HEK293 (cell line): ENCODE measurements around the gene KDM6A.

Source experiments
- CTCF ChIA-PET: fragments of 350-600 bp; formaldehyde crosslinking; extraction: SDS; loops from one replicate; lab custom pipeline; 2021; ENCODE audit warnings: antibody characterized with exemption; lab: Yijun Ruan, JAX
- POLR2A ChIA-PET: fragments of 300-600 bp; formaldehyde crosslinking; extraction: SDS; loops from one replicate; lab custom pipeline; 2020; ENCODE audit warnings: antibody characterized with exemption, inconsistent platforms; lab: Yijun Ruan, JAX
- H3K27ac ChIP-seq: fragments of 200-500 bp; sonication (Bioruptor generic); 2 replicates; pipeline ENCODE4 v1.5.1; 2014; ENCODE audit warnings: low read depth, low read length, control low read depth, inconsistent platforms; ENCODE audit errors: extremely low read depth
- H3K36me3 ChIP-seq, 2 experiments: fragments of 200-500 bp in 1 of 2; sonication (Bioruptor generic) in 1 of 2; 1 replicate in 1 of 2; 2 replicates in 1 of 2; pipeline ENCODE4 v1.5.1; 2014 to 2017; ENCODE audit warnings: inconsistent platforms in 2 of 2, low read length in 2 of 2; ENCODE audit not compliant: control insufficient read depth in 2 of 2, insufficient read depth in 1 of 2
- H3K4me1 ChIP-seq: fragments of 200-500 bp; sonication (Bioruptor generic); 2 replicates; pipeline ENCODE4 v1.5.1; 2014; ENCODE audit warnings: mild to moderate bottlenecking, low read length, inconsistent platforms; ENCODE audit not compliant: control insufficient read depth, insufficient read depth
- H3K4me3 ChIP-seq: 2 replicates; pipeline ENCODE4 v1.5.1; 2011; ENCODE audit warnings: low read depth, mild to moderate bottlenecking, control low read depth, low read length, moderate library complexity
- H3K9me3 ChIP-seq: fragments of 200-500 bp; sonication (Bioruptor generic); 2 replicates; pipeline ENCODE4 v1.5.1; 2014; ENCODE audit warnings: low read depth, low read length, inconsistent platforms; ENCODE audit not compliant: control insufficient read depth, insufficient read depth
- IKZF3 ChIP-seq: fragments of 450-650 bp; IDR thresholded peaks from 2 replicates; pipeline ENCODE4 v1.5.0; 2018; ENCODE audit warnings: missing biosample characterization, mild to moderate bottlenecking, missing genetic modification characterization, moderate library complexity
- KLF8 ChIP-seq: fragments of 450-650 bp; formaldehyde crosslinking; IDR thresholded peaks from 2 replicates; pipeline ENCODE4 v1.5.1; 2016; ENCODE audit warnings: missing biosample characterization, missing genetic modification characterization
- MEIS1 ChIP-seq: sonication (generic); formaldehyde crosslinking; IDR thresholded peaks from 2 replicates; pipeline ENCODE4 v1.8.1; 2022; ENCODE audit warnings: missing genetic modification reagents, mild to moderate bottlenecking, borderline replicate concordance
- REPIN1 ChIP-seq: fragments of 450-650 bp; formaldehyde crosslinking; IDR thresholded peaks from 2 replicates; pipeline ENCODE4 v1.5.1; 2017; ENCODE audit warnings: missing biosample characterization, missing genetic modification characterization, low read depth
- ZBTB7A ChIP-seq: fragments of 450-650 bp; formaldehyde crosslinking; IDR thresholded peaks from 2 replicates; pipeline ENCODE4 v1.5.1; 2016; ENCODE audit warnings: low read depth, missing biosample characterization, missing genetic modification characterization
- ZNF146 ChIP-seq: fragments of 450-650 bp; formaldehyde crosslinking; IDR thresholded peaks from 2 replicates; pipeline ENCODE4 v1.5.1; 2016; ENCODE audit warnings: missing biosample characterization, missing genetic modification characterization
- ZNF23 ChIP-seq: fragments of 450-650 bp; formaldehyde crosslinking; IDR thresholded peaks from 2 replicates; pipeline ENCODE4 v1.5.1; 2016; ENCODE audit warnings: missing biosample characterization, missing genetic modification characterization, borderline replicate concordance
- ZNF24 ChIP-seq: fragments of 450-650 bp; formaldehyde crosslinking; IDR thresholded peaks from 2 replicates; pipeline ENCODE4 v1.5.1; 2016; ENCODE audit warnings: missing biosample characterization, missing genetic modification characterization
- ZNF274 ChIP-seq, 2 experiments: fragments of 200-500 bp in 1 of 2; fragments of 450-650 bp in 1 of 2; sonication (Bioruptor generic) in 1 of 2; formaldehyde crosslinking in 1 of 2; IDR thresholded peaks; 2 replicates each; pipeline versions ENCODE4 v1.5.1 to v1.6.1; 2014 to 2016; ENCODE audit warnings: borderline replicate concordance in 1 of 2, inconsistent platforms in 1 of 2, low read length in 1 of 2, missing biosample characterization in 1 of 2, missing genetic modification characterization in 1 of 2
- ZNF311 ChIP-seq: fragments of 450-650 bp; formaldehyde crosslinking; IDR thresholded peaks from 2 replicates; pipeline ENCODE4 v1.5.1; 2017; ENCODE audit warnings: missing biosample characterization, missing genetic modification characterization, borderline replicate concordance
- ZNF366 ChIP-seq: fragments of 450-650 bp; formaldehyde crosslinking; conservative IDR thresholded peaks from 2 replicates; pipeline ENCODE4 v1.5.1; 2016; ENCODE audit warnings: missing biosample characterization, missing genetic modification characterization
- ZNF394 ChIP-seq: fragments of 450-650 bp; formaldehyde crosslinking; IDR thresholded peaks from 2 replicates; pipeline ENCODE4 v1.5.1; 2016; ENCODE audit warnings: missing biosample characterization, missing genetic modification characterization, mild to moderate bottlenecking, moderate library complexity, borderline replicate concordance
- ZNF426 ChIP-seq: fragments of 450-650 bp; formaldehyde crosslinking; IDR thresholded peaks from 2 replicates; pipeline ENCODE4 v1.5.1; 2017; ENCODE audit warnings: missing biosample characterization, missing genetic modification characterization, mild to moderate bottlenecking, inconsistent platforms, moderate library complexity
- ZNF558 ChIP-seq: fragments of 450-650 bp; formaldehyde crosslinking; IDR thresholded peaks from 2 replicates; pipeline ENCODE4 v1.5.1; 2016; ENCODE audit warnings: missing biosample characterization, missing genetic modification characterization
- ZNF707 ChIP-seq: fragments of 450-650 bp; formaldehyde crosslinking; IDR thresholded peaks from 2 replicates; pipeline ENCODE4 v1.5.1; 2016; ENCODE audit warnings: missing biosample characterization, missing genetic modification characterization
- ZNF768 ChIP-seq: fragments of 450-650 bp; formaldehyde crosslinking; IDR thresholded peaks from 2 replicates; pipeline ENCODE4 v1.5.1; 2018; ENCODE audit warnings: missing biosample characterization, mild to moderate bottlenecking, missing genetic modification characterization
- ZSCAN4 ChIP-seq: fragments of 450-650 bp; formaldehyde crosslinking; IDR thresholded peaks from 2 replicates; pipeline ENCODE4 v1.5.1; 2017; ENCODE audit warnings: missing biosample characterization, missing genetic modification characterization
- TF ChIP-seq, protein P1 (sequence below): fragments of 450-650 bp; formaldehyde crosslinking; IDR thresholded peaks from 2 replicates; pipeline ENCODE4 v1.5.1; 2016; ENCODE audit warnings: missing biosample characterization, missing genetic modification characterization
- TF ChIP-seq, protein P2 (sequence below): fragments of 450-650 bp; formaldehyde crosslinking; conservative IDR thresholded peaks from 2 replicates; pipeline ENCODE4 v1.5.1; 2016; ENCODE audit warnings: low read depth, missing biosample characterization, missing genetic modification characterization
- TF ChIP-seq, protein P3 (sequence below): fragments of 450-650 bp; formaldehyde crosslinking; IDR thresholded peaks from 2 replicates; pipeline ENCODE4 v1.5.1; 2016; ENCODE audit warnings: missing biosample characterization, missing genetic modification characterization
- TF ChIP-seq, protein P4 (sequence below): fragments of 450-650 bp; formaldehyde crosslinking; IDR thresholded peaks from 2 replicates; pipeline ENCODE4 v1.5.1; 2016; ENCODE audit warnings: missing biosample characterization, missing genetic modification characterization, borderline replicate concordance

The KDM6A gene

DNA sequence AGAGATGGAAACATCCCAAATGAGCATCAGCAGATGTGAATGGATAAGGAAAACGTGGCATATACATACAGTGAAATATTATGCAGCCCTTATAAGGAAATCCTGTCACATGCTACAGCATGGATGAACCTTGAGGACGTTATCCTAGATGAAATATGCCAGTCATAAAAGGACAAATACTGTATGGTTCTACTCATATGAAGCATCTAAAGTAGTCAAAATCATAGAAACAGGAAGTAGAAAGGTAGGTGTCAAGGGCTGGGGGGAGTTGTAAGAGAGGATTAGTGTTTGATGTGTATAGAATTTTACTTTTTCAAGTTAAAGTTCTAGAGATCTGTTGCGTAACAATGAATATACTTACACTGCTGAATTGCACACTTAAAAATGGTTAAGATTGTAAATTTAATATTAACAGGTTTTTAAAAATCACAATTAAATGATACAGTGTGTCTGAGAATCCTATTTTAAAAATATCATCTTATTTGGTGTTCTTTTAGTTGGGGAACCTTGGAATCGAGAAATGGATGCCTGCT lies 58.5 kb downstream of the KDM6A start:
- no peak overlapping the region for H3K4me3 ChIP-seq
- H3K36me3 ChIP-seq, result no peaks in the 10 kb centered on the region; a peak in 1 of 3 replicates
- TF ChIP-seq ZNF707 (tag by site-specific recombination) (no peak), ZSCAN4 (tag by site-specific recombination) (no peak), ZNF146 (tag by site-specific recombination) (peak; percentile 34; the same call in 1 of the 2 replicates), ZNF426 (tag by site-specific recombination) (no peak)
- TF ChIP-seq, protein P1, sequence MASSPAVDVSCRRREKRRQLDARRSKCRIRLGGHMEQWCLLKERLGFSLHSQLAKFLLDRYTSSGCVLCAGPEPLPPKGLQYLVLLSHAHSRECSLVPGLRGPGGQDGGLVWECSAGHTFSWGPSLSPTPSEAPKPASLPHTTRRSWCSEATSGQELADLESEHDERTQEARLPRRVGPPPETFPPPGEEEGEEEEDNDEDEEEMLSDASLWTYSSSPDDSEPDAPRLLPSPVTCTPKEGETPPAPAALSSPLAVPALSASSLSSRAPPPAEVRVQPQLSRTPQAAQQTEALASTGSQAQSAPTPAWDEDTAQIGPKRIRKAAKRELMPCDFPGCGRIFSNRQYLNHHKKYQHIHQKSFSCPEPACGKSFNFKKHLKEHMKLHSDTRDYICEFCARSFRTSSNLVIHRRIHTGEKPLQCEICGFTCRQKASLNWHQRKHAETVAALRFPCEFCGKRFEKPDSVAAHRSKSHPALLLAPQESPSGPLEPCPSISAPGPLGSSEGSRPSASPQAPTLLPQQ (tag by site-specific recombination), result no peak
- TF ChIP-seq, protein P2, sequence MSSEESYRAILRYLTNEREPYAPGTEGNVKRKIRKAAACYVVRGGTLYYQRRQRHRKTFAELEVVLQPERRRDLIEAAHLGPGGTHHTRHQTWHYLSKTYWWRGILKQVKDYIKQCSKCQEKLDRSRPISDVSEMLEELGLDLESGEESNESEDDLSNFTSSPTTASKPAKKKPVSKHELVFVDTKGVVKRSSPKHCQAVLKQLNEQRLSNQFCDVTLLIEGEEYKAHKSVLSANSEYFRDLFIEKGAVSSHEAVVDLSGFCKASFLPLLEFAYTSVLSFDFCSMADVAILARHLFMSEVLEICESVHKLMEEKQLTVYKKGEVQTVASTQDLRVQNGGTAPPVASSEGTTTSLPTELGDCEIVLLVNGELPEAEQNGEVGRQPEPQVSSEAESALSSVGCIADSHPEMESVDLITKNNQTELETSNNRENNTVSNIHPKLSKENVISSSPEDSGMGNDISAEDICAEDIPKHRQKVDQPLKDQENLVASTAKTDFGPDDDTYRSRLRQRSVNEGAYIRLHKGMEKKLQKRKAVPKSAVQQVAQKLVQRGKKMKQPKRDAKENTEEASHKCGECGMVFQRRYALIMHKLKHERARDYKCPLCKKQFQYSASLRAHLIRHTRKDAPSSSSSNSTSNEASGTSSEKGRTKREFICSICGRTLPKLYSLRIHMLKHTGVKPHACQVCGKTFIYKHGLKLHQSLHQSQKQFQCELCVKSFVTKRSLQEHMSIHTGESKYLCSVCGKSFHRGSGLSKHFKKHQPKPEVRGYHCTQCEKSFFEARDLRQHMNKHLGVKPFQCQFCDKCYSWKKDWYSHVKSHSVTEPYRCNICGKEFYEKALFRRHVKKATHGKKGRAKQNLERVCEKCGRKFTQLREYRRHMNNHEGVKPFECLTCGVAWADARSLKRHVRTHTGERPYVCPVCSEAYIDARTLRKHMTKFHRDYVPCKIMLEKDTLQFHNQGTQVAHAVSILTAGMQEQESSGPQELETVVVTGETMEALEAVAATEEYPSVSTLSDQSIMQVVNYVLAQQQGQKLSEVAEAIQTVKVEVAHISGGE, result no peak
- TF ChIP-seq, all 188 proteins: peak for 1
- Histone ChIP-seq H3K9me3 (no peaks in the 10 kb centered on the region), H3K4me1 (peaks cover 14% of the 10 kb centered on the region), H3K27ac (no peak overlapping the region)
- CTCF ChIA-PET, result no interaction called here
- POLR2A ChIA-PET, result interaction anchor here (0.6 kb wide), 1 partner anchor 175 kb away, joined by 3 read pairs; no protein-coding TSS in a partner anchor

GRCh38 chrX:44935172-44935571 lies 62.2 kb downstream of the KDM6A start:
- Histone ChIP-seq H3K27ac (no peak overlapping the region), H3K36me3 (no peaks in the 10 kb centered on the region; a peak in 1 of 3 replicates), H3K9me3 (no peaks in the 10 kb centered on the region), H3K4me3 (no peak overlapping the region), H3K4me1 (0 out of 2 replicates have a peak, but pooled peaks cover 10% of the 10 kb centered on the region)
- CTCF ChIA-PET, result interaction anchor here (0.5 to 2.3 kb wide), 2 partner anchors 18 to 1388 kb away, joined by 5 to 8 read pairs; no protein-coding TSS in a partner anchor
- POLR2A ChIA-PET, result no interaction called here
- no peak for TF ChIP-seq REPIN1 (tag by site-specific recombination)
- TF ChIP-seq ZNF311 (tag by site-specific recombination), result no peak
- TF ChIP-seq, protein P3, sequence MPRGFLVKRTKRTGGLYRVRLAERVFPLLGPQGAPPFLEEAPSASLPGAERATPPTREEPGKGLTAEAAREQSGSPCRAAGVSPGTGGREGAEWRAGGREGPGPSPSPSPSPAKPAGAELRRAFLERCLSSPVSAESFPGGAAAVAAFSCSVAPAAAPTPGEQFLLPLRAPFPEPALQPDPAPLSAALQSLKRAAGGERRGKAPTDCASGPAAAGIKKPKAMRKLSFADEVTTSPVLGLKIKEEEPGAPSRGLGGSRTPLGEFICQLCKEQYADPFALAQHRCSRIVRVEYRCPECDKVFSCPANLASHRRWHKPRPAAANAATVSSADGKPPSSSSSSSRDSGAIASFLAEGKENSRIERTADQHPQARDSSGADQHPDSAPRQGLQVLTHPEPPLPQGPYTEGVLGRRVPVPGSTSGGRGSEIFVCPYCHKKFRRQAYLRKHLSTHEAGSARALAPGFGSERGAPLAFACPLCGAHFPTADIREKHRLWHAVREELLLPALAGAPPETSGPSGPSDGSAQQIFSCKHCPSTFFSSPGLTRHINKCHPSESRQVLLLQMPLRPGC (tag by site-specific recombination), result no peak
- TF ChIP-seq ZBTB7A (tag by site-specific recombination), result no peak
- no peak for TF ChIP-seq IKZF3 (tag by site-specific recombination)
- TF ChIP-seq ZNF23 (tag by site-specific recombination), result no peak
- no peak for TF ChIP-seq ZNF274 (IDR thresholded peaks at IDR 0.05; ENCODE audit: low read length)
- no peak for TF ChIP-seq ZNF274 (tag by site-specific recombination; IDR thresholded peaks at IDR 0.05; ENCODE audit: borderline replicate concordance)
- TF ChIP-seq ZNF366 (tag by site-specific recombination), result no peak
- TF ChIP-seq ZNF394 (tag by site-specific recombination), result no peak
- TF ChIP-seq ZNF768 (tag by site-specific recombination), result no peak
- TF ChIP-seq MEIS1 (CRISPR knock-in tag), result no peak
- TF ChIP-seq, protein P4, sequence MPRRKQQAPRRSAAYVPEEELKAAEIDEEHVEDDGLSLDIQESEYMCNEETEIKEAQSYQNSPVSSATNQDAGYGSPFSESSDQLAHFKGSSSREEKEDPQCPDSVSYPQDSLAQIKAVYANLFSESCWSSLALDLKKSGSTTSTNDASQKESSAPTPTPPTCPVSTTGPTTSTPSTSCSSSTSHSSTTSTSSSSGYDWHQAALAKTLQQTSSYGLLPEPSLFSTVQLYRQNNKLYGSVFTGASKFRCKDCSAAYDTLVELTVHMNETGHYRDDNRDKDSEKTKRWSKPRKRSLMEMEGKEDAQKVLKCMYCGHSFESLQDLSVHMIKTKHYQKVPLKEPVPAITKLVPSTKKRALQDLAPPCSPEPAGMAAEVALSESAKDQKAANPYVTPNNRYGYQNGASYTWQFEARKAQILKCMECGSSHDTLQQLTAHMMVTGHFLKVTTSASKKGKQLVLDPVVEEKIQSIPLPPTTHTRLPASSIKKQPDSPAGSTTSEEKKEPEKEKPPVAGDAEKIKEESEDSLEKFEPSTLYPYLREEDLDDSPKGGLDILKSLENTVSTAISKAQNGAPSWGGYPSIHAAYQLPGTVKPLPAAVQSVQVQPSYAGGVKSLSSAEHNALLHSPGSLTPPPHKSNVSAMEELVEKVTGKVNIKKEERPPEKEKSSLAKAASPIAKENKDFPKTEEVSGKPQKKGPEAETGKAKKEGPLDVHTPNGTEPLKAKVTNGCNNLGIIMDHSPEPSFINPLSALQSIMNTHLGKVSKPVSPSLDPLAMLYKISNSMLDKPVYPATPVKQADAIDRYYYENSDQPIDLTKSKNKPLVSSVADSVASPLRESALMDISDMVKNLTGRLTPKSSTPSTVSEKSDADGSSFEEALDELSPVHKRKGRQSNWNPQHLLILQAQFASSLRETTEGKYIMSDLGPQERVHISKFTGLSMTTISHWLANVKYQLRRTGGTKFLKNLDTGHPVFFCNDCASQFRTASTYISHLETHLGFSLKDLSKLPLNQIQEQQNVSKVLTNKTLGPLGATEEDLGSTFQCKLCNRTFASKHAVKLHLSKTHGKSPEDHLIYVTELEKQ, result no peak
- no peak for TF ChIP-seq KLF8 (tag by site-specific recombination)
- no peak for TF ChIP-seq ZNF558
- TF ChIP-seq ZNF24, result no peak
